ENCODE measurements around the gene DUSP10. TPM values are rescaled to one million over a fixed set of nuclear protein-coding genes. Genes with fewer than 3 reads are reported as not detected.

Gene DUSP10
- total RNA-seq, 2 experiments from 2014 or later = 2.6 to 4.4 TPM

- H3K4me1 ChIP-seq (ENCODE audit: insufficient read depth, low read length, poor library complexity, severe bottlenecking) = no peaks in the 10 kb centered on the region
- no TSS peak for BruUV-seq (replicated peaks)
- DNase-seq (ENCODE audit: low spot score) = no peak
- intact Hi-C loops (cut with micrococcal nuclease; ENCODE audit: unreplicated experiment) = no loop called here
- no peaks in the 10 kb centered on the region for H3K36me3 ChIP-seq (ENCODE audit: insufficient read depth, low read length)
- H3K79me2 ChIP-seq (ENCODE audit: insufficient read depth, low read depth, low read length) = no peaks in the 10 kb centered on the region
- no peak overlapping the region for H3K4me3 ChIP-seq (ENCODE audit: low read depth, low read length, poor library complexity, severe bottlenecking)
- H4K20me1 ChIP-seq (ENCODE audit: insufficient read depth, low read length) = no peaks in the 10 kb centered on the region
- TF ChIP-seq EZH2phosphoT487 (IDR thresholded peaks at IDR 0.05; ENCODE audit: borderline replicate concordance, low read depth, low read length) (no peak), CTCF (conservative IDR thresholded peaks at IDR 0.05; ENCODE audit: low read length) (no peak)
- POLR2A ChIA-PET = interaction anchor here (0.6 to 1.1 kb wide), 3 partner anchors 7 to 58 kb away, joined by 3 read pairs; no protein-coding TSS in a partner anchor
- no peaks in the 10 kb centered on the region for H3K9me2 ChIP-seq (ENCODE audit: insufficient read depth, low read length)
- H2AFZ ChIP-seq (ENCODE audit: low read length) = no peak overlapping the region
- no peak overlapping the region for H3K4me2 ChIP-seq (ENCODE audit: low read length)
- CTCF ChIA-PET (ENCODE audit: unreplicated experiment) = no interaction called here
- H3K27ac ChIP-seq (ENCODE audit: low read depth, low read length, poor library complexity, severe bottlenecking) = no peak overlapping the region
- no peaks in the 10 kb centered on the region for H3K9me3 ChIP-seq (ENCODE audit: low read length)
Observed at GRCh38 chr1:221766210-221766609, 24.3 kb upstream of the DUSP10 start.

GRCh38 chr1:221765527-221765926 lies 23.6 kb upstream of the DUSP10 start:
- CTCF ChIA-PET (ENCODE audit: unreplicated experiment) = no interaction called here
- Histone ChIP-seq H3K79me2 (ENCODE audit: insufficient read depth, low read depth, low read length) (no peaks in the 10 kb centered on the region), H4K20me1 (ENCODE audit: insufficient read depth, low read length) (no peaks in the 10 kb centered on the region), H3K4me3 (ENCODE audit: low read depth, low read length, poor library complexity, severe bottlenecking) (no peak overlapping the region), H3K36me3 (ENCODE audit: insufficient read depth, low read length) (no peaks in the 10 kb centered on the region), H3K9me2 (ENCODE audit: insufficient read depth, low read length) (no peaks in the 10 kb centered on the region), H2AFZ (ENCODE audit: low read length) (no peak overlapping the region), H3K9me3 (ENCODE audit: low read length) (no peaks in the 10 kb centered on the region), H3K4me2 (ENCODE audit: low read length) (no peak overlapping the region), H3K4me1 (ENCODE audit: insufficient read depth, low read length, poor library complexity, severe bottlenecking) (no peaks in the 10 kb centered on the region), H3K27ac (ENCODE audit: low read depth, low read length, poor library complexity, severe bottlenecking) (no peak overlapping the region)
- DNase-seq (ENCODE audit: low spot score) = no peak
- POLR2A ChIA-PET = interaction anchor here (1.0 to 1.1 kb wide), 2 partner anchors 8 to 14 kb away, joined by 3 read pairs; no protein-coding TSS in a partner anchor
- no TSS peak for BruUV-seq (replicated peaks)
- intact Hi-C loops (cut with micrococcal nuclease; ENCODE audit: unreplicated experiment) = no loop called here
- no peak for TF ChIP-seq EZH2phosphoT487 (IDR thresholded peaks at IDR 0.05; ENCODE audit: borderline replicate concordance, low read depth, low read length)
- no peak for TF ChIP-seq CTCF (conservative IDR thresholded peaks at IDR 0.05; ENCODE audit: low read length)

GRCh38 chr1:221762121-221762520 lies 20.2 kb upstream of the DUSP10 start:
- Histone ChIP-seq H3K4me3 (ENCODE audit: low read depth, low read length, poor library complexity, severe bottlenecking) (no peak overlapping the region), H3K4me1 (ENCODE audit: insufficient read depth, low read length, poor library complexity, severe bottlenecking) (no peaks in the 10 kb centered on the region), H4K20me1 (ENCODE audit: insufficient read depth, low read length) (no peaks in the 10 kb centered on the region), H3K27ac (ENCODE audit: low read depth, low read length, poor library complexity, severe bottlenecking) (no peak overlapping the region), H2AFZ (ENCODE audit: low read length) (no peak overlapping the region), H3K9me2 (ENCODE audit: insufficient read depth, low read length) (no peaks in the 10 kb centered on the region), H3K4me2 (ENCODE audit: low read length) (no peak overlapping the region), H3K9me3 (ENCODE audit: low read length) (no peaks in the 10 kb centered on the region), H3K79me2 (ENCODE audit: insufficient read depth, low read depth, low read length) (no peaks in the 10 kb centered on the region), H3K36me3 (ENCODE audit: insufficient read depth, low read length) (no peaks in the 10 kb centered on the region)
- DNase-seq (ENCODE audit: low spot score) = no peak
- intact Hi-C loops (cut with micrococcal nuclease; ENCODE audit: unreplicated experiment) = no loop called here
- ChIA-PET POLR2A (interaction anchor here (0.6 kb wide), 1 partner anchor 164 kb away, joined by 3 read pairs; no protein-coding TSS in a partner anchor), CTCF (ENCODE audit: unreplicated experiment) (no interaction called here)
- TF ChIP-seq CTCF (conservative IDR thresholded peaks at IDR 0.05; ENCODE audit: low read length) = no peak
- TF ChIP-seq EZH2phosphoT487 (IDR thresholded peaks at IDR 0.05; ENCODE audit: borderline replicate concordance, low read depth, low read length) = no peak
- BruUV-seq (replicated peaks) = no TSS peak

All from OCI-LY7 (cell line).